Measurements from ENCODE around the gene STX2. TPM values are rescaled to one million over a fixed set of nuclear protein-coding genes. Genes with fewer than 3 reads are reported as not detected.
"Not testable (repeated sequence)": the region's sequence is repeated elsewhere in the genome, so short reads cannot be mapped to it uniquely, and the experiment has no call there.

Gene STX2
- total RNA-seq, 1 experiment from 2014 or later, result 19.0 TPM

DNA sequence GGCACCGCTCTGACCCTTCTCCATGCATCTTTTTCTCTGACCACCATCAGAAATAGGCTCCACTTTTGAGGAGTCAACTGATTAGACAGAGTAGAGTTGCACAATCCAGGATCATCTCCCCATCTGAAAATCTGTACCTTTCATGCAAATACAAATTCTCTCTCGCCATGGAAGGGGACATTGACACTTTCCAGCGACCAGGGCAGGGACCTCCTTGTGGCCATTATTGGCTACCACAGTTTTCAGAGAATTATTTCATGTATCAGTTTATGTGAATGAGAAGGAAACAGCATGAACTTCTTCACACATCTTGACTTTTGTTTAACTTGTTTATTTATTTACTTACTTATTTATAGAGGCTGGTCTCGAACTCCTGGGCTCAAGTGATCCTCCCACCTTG, 19.0 kb upstream of the STX2 start:
- DNase-seq (ENCODE audit: unreplicated experiment), result no peak
- BruUV-seq (replicated peaks), result no TSS peak
- ChIA-PET CTCF (interaction anchor here (0.9 to 1.2 kb wide), 2 partner anchors 12 to 18 kb away, joined by 3 read pairs; no protein-coding TSS in a partner anchor), POLR2A (no interaction called here)
- peaks cover 9% of the 10 kb centered on the region for H3K9me3 Mint-ChIP-seq (ENCODE audit: unreplicated experiment)
- H3K4me3 Mint-ChIP-seq (ENCODE audit: unreplicated experiment), result no peak overlapping the region
- H3K4me1 Mint-ChIP-seq (ENCODE audit: insufficient read depth, unreplicated experiment), result no peaks in the 10 kb centered on the region
- H3K27ac Mint-ChIP-seq (ENCODE audit: low read depth, unreplicated experiment), result no peak overlapping the region
- H3K36me3 Mint-ChIP-seq (ENCODE audit: insufficient read depth, unreplicated experiment), result no peaks in the 10 kb centered on the region
- TF ChIP-seq, protein P1, sequence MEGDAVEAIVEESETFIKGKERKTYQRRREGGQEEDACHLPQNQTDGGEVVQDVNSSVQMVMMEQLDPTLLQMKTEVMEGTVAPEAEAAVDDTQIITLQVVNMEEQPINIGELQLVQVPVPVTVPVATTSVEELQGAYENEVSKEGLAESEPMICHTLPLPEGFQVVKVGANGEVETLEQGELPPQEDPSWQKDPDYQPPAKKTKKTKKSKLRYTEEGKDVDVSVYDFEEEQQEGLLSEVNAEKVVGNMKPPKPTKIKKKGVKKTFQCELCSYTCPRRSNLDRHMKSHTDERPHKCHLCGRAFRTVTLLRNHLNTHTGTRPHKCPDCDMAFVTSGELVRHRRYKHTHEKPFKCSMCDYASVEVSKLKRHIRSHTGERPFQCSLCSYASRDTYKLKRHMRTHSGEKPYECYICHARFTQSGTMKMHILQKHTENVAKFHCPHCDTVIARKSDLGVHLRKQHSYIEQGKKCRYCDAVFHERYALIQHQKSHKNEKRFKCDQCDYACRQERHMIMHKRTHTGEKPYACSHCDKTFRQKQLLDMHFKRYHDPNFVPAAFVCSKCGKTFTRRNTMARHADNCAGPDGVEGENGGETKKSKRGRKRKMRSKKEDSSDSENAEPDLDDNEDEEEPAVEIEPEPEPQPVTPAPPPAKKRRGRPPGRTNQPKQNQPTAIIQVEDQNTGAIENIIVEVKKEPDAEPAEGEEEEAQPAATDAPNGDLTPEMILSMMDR (IDR thresholded peaks at IDR 0.05; ENCODE audit: unreplicated experiment), result no peak
- no peaks in the 10 kb centered on the region for H3K27me3 Mint-ChIP-seq (ENCODE audit: insufficient read depth, unreplicated experiment)
- intact Hi-C loops (cut with micrococcal nuclease), result no loop called here

DNA sequence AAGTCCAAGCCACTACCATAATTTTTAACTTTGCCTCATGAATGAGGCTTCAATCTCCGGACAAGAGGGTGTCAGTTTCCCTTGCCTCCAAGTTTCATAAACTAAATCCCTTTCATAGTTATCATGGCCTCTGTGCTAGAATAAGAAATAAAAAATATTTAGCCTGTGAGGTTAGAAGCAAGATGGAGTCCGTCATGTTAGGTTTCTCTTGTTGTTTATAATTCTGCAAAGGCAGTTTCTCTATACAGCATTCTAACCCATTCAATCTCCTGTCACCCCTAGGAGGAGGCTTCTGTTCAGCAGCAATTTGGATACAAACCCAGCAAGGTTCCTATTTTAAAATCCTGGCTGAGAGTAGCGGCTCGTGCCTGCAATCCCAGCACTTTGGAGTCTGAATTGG, 17.0 kb upstream of the STX2 start:
- no TSS peak for BruUV-seq (replicated peaks)
- TF ChIP-seq, protein P1 (IDR thresholded peaks at IDR 0.05; ENCODE audit: unreplicated experiment), result no peak
- Mint-ChIP-seq H3K9me3 (ENCODE audit: unreplicated experiment) (peaks cover 9% of the 10 kb centered on the region), H3K27me3 (ENCODE audit: insufficient read depth, unreplicated experiment) (no peaks in the 10 kb centered on the region), H3K36me3 (ENCODE audit: insufficient read depth, unreplicated experiment) (no peaks in the 10 kb centered on the region), H3K4me1 (ENCODE audit: insufficient read depth, unreplicated experiment) (no peaks in the 10 kb centered on the region), H3K4me3 (ENCODE audit: unreplicated experiment) (no peak overlapping the region), H3K27ac (ENCODE audit: low read depth, unreplicated experiment) (no peak overlapping the region)
- POLR2A ChIA-PET, result no interaction called here
- CTCF ChIA-PET, result interaction anchor here (0.7 to 0.8 kb wide), 2 partner anchors 10 to 19 kb away, joined by 3 to 5 read pairs; no protein-coding TSS in a partner anchor
- no peak for DNase-seq (ENCODE audit: unreplicated experiment)
- intact Hi-C loops (cut with micrococcal nuclease), result no loop called here

DNA sequence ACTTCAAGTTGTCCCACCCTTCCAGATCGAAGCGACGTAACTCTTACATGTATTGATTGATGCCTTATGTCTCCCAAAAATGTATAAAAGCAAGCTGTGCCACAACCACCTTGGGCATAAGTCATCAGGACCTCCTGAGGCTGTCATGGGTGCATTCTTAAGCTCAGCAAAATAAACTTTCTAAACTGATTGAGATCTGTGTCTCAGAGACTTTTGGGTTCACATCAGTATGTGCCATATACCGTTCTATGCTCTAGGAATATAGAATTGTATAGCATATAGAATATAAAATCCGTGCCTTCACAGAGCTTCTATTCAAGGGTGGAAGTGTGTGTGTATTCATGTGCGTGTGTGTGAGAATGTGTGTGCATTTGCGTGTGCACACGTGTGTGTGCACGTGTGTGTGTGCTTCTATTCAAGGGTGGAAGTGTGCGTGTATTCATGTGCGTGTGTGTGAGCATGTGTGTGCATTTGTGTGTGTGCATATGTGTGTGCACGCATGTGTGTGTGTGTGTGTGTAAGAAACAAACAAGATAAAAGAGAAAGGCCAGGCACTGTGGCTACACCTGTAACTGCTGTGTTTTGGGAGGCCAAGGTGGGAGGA, 11.5 kb upstream of the STX2 start:
- intact Hi-C loops (cut with micrococcal nuclease), result no loop called here
- POLR2A ChIA-PET, result no interaction called here
- H3K27ac Mint-ChIP-seq (ENCODE audit: low read depth, unreplicated experiment), result no peak overlapping the region
- no peaks in the 10 kb centered on the region for H3K36me3 Mint-ChIP-seq (ENCODE audit: insufficient read depth, unreplicated experiment)
- DNase-seq (ENCODE audit: unreplicated experiment), result no peak
- no peaks in the 10 kb centered on the region for H3K9me3 Mint-ChIP-seq (ENCODE audit: unreplicated experiment)
- no peaks in the 10 kb centered on the region for H3K27me3 Mint-ChIP-seq (ENCODE audit: insufficient read depth, unreplicated experiment)
- CTCF ChIA-PET, result no interaction called here
- TF ChIP-seq, protein P1 (IDR thresholded peaks at IDR 0.05; ENCODE audit: unreplicated experiment), result no peak
- BruUV-seq (replicated peaks), result no TSS peak
- no peak overlapping the region for H3K4me3 Mint-ChIP-seq (ENCODE audit: unreplicated experiment)
- peaks cover 5% of the 10 kb centered on the region for H3K4me1 Mint-ChIP-seq (ENCODE audit: insufficient read depth, unreplicated experiment)

DNA sequence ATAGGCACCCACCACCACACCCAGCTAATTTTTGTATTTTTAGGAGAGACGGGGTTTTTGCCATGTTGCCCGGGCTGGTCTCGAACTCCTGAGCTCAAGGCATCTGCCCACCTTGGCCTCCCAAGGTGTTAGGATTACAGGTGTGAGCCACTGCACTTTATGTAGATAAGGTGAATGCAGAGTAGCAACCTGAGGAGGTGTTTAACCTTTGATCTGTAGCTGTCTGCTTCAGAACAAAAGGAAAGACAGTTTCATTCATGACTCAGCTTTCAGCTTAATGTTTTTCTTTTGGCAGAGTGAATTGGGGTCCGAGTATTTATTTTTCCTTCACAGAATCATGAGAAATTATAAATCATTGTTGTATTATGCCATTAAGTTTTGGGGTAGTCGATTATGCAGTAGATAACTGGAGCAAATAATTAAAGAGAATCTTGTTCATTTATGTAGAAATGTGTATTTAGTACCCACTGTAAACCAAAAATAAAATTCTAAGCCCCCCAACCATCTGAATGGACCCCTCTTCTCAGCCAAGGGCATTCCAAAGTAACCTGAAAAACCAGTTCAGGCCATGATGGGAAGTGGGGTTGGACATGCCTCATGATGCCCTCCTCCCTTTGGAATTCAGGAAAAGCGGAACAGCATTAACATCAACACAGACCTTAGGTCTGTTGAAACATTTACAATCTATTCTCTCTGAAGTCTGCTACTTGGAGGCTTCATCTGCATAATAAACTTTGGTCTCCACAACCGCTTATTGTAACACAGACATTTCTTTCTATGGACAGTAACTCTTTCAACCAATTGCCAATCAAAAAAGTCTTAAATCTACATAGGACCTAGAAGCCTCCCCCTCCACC, 10.7 kb upstream of the STX2 start:
- Mint-ChIP-seq H3K9me3 (ENCODE audit: unreplicated experiment) (no peaks in the 10 kb centered on the region), H3K4me1 (ENCODE audit: insufficient read depth, unreplicated experiment) (peaks cover 5% of the 10 kb centered on the region), H3K36me3 (ENCODE audit: insufficient read depth, unreplicated experiment) (no peaks in the 10 kb centered on the region), H3K27me3 (ENCODE audit: insufficient read depth, unreplicated experiment) (no peaks in the 10 kb centered on the region), H3K4me3 (ENCODE audit: unreplicated experiment) (no peak overlapping the region), H3K27ac (ENCODE audit: low read depth, unreplicated experiment) (no peak overlapping the region)
- DNase-seq (ENCODE audit: unreplicated experiment), result no peak
- TF ChIP-seq, protein P1 (IDR thresholded peaks at IDR 0.05; ENCODE audit: unreplicated experiment), result no peak
- POLR2A ChIA-PET, result no interaction called here
- CTCF ChIA-PET, result interaction anchor here (0.5 kb wide), 1 partner anchor 1605 kb away, joined by 3 read pairs; no protein-coding TSS in a partner anchor
- BruUV-seq (replicated peaks), result no TSS peak
- intact Hi-C loops (cut with micrococcal nuclease), result no loop called here

DNA sequence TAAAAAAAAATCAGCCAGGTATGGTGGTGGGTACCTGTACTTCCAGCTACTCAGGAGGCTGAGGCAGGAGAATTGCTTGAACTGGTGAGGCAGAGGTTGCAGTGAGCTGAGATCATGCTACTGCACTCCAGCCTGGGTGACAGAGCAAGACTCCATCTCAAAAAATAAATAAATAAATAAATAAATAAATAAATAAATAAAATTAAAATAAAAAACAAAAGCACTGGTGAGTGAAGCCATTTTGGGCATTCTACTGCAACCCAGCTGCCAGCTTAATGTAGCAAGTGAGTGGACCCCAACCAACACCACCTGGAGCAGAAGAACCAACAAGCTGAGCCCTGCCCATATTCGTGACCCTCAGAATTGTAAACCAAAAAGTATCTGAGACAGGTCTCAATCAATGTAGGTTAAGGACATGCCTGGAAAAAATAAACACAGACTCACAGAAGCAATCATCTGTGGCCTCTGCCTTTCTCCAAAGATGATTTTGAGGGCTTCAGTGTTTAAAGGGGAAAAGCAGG, 9.8 kb upstream of the STX2 start:
- BruUV-seq (replicated peaks); DNase-seq (ENCODE audit: unreplicated experiment); H3K27me3 Mint-ChIP-seq (ENCODE audit: insufficient read depth, unreplicated experiment); H3K27ac Mint-ChIP-seq (ENCODE audit: low read depth, unreplicated experiment); H3K4me1 Mint-ChIP-seq (ENCODE audit: insufficient read depth, unreplicated experiment); intact Hi-C loops (cut with micrococcal nuclease); POLR2A ChIA-PET; H3K4me3 Mint-ChIP-seq (ENCODE audit: unreplicated experiment); H3K36me3 Mint-ChIP-seq (ENCODE audit: insufficient read depth, unreplicated experiment); H3K9me3 Mint-ChIP-seq (ENCODE audit: unreplicated experiment): not testable (repeated sequence)
- CTCF ChIA-PET, result interaction anchor here (0.5 kb wide), 1 partner anchor 1604 kb away, joined by 3 read pairs; no protein-coding TSS in a partner anchor

DNA sequence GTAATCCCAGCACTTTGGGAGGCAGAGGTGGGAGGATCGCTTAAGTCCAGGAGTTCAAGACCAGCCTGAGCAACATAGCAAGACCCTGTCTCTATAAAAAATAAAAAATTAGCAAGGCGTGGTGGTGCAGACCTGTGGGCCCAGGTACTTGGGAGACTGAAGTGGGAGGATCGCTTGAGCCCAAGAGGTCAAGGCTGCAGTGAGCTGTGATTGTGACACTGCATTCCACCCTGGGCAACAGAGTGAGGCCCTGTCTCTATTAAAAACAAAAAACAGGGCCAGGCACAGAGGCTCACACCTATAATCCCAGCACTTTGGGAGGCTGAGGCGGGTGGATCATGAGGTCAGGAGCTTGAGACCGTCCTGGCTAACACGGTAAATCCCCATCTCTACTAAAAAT, 9.1 kb upstream of the STX2 start:
- DNase-seq (ENCODE audit: unreplicated experiment); H3K4me3 Mint-ChIP-seq (ENCODE audit: unreplicated experiment); intact Hi-C loops (cut with micrococcal nuclease); BruUV-seq (replicated peaks); H3K27ac Mint-ChIP-seq (ENCODE audit: low read depth, unreplicated experiment); H3K36me3 Mint-ChIP-seq (ENCODE audit: insufficient read depth, unreplicated experiment); H3K4me1 Mint-ChIP-seq (ENCODE audit: insufficient read depth, unreplicated experiment); H3K9me3 Mint-ChIP-seq (ENCODE audit: unreplicated experiment); CTCF ChIA-PET; POLR2A ChIA-PET; H3K27me3 Mint-ChIP-seq (ENCODE audit: insufficient read depth, unreplicated experiment): not testable (repeated sequence)

Data from MCF 10A (cell line).